ACHN (cell line): ENCODE results near the gene PPP3CB.

Experiments used
- DNase-seq: peaks from one replicate; pipeline ENCODE4 v3.0.0-alpha.2; 2015
- in situ Hi-C: cut with HindIII; loops from 2 replicates; pipeline ENCODE4 v1.10.0; 2017; ENCODE audit warnings: low sequenced_read_pairs, low pct_ligation_motif_present, low pct_unique_long_range_greater_than_20kb

PPP3CB gene

GRCh38 chr10:73495884-73496674 lies at the start of gene PPP3CB:
Gene PPP3CB (minus strand): TSS chr10:73496024. CDS start chr10:73495889, 135 bp downstream.
- peak; percentile 97 for DNase-seq
- in situ Hi-C loops, result no loop called here

DNA sequence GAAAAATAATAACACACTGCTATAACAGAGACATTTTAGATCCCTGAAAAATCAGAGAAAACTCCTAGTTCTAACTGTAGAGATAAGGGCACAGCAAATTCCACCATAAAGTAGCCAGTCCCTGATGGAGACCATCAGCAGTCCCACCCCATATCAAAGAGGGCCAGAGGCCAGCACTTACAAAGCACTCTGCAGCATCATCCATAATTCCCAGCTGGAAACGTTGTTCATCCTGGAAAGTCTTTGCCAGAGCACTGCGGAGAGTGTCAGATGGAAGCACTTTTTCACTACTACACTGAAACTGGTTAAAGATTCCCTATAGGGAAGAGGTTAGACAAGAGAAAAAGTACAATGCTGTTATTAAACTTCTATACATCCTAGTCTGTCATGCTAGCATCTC lies 49.5 kb upstream of the PPP3CB start:
- DNase-seq, result no peak
- in situ Hi-C loops, result no loop called here

GRCh38 chr10:73537709-73538108 lies 41.9 kb upstream of the PPP3CB start:
- no peak for DNase-seq
- in situ Hi-C loops, result no loop called here

- DNase-seq, result no peak
- in situ Hi-C loops, result no loop called here
Observed at GRCh38 chr10:73537288-73537687, 41.5 kb upstream of the PPP3CB start.

- in situ Hi-C loops, result no loop called here
- DNase-seq, result no peak
Observed at GRCh38 chr10:73534857-73535256, 39.0 kb upstream of the PPP3CB start.

DNA sequence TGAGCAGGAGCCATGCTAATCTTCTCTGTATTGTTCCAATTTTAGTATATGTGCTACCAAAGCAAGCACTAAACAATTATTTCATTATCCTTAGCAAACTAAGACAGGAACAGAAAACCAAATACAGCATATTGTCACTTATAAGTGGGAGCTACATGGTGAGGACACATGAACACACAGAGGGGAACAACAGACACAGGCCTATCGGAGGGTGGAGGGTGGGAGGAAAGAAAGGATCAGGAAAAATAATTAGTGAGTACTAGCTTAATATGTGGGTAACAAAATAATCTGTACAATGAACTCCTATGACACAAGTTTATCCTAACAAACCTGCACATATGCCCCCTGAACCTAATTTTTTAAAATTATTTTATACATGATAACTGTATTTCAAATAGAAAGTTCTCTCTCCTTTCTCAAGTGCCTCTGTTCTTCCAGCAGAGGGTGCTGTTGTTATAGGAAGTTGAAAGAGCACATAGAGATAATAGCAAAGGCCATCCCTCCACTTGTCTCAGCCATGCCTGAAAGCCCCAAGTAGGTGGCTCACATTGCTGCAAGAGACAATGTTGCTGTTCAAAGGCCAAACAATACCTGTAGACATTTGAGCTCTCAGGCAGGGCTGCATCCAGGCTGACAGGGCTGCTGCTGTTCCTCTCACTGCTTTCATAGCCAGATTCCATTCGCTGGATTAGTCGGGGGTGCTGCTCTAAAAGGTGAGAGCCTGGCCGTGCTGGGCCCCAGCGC lies 33.4 kb upstream of the PPP3CB start:
- DNase-seq, result peak; percentile 84

GRCh38 chr10:73522263-73522662 lies 26.4 kb upstream of the PPP3CB start:
- in situ Hi-C loops, result no loop called here
- no peak for DNase-seq

More for the DNA sequence above, 33.4 kb upstream of the PPP3CB start:
- in situ Hi-C loops, result no loop called here

DNA sequence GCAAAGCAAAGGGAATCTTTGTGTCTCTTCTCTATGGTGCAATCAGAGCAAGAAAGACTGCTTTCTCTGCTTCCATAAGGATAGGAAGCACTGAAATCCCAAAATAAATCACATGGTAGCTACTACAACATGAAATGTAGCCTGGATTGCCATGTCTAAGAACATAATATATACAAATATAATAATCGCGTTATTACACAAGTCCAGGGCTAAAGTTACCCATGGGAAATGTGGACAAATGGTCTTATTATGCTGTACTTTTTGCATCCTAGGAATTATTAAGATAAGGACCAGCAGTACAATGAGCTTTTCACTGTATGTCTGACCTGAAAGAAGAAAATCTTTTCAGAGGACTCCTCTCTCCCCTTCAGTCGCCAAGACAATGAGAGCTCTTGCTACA lies 23.5 kb upstream of the PPP3CB start:
- in situ Hi-C loops, result no loop called here
- no peak for DNase-seq

DNA sequence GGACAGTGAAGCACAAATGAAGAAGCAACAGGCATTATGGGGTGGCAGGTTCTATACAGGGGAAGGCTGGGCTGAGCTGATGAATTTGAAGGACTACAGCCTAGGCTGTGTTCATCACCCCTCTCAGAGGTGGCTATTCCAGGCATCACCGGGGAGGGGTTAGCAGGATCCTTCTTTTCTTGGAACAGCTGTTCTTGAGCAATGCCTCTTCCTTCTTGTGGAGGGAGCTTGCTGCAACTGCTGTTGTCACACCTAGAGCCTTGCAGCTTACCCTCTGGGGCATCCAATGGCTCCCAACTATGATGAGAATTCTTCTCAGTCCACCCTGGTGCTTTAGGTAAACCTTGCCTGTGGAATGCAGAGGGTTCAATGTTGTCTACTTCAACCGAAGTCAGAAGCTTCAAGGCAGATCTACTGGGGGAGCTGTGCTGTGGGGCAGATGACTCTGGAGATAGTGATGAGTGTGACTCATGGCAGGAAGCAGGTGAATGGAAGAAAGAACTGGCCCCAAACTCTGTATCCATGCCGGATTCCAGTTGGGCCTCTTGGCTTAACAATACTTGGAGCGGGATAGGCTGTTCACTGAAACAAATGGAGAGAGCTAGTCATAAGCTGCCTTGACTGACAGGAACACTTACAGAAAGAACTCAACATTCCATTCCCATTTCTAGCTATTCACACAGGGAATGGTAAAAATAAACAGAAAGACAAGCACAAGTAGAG lies 21.5 kb upstream of the PPP3CB start:
- DNase-seq, result no peak

DNA sequence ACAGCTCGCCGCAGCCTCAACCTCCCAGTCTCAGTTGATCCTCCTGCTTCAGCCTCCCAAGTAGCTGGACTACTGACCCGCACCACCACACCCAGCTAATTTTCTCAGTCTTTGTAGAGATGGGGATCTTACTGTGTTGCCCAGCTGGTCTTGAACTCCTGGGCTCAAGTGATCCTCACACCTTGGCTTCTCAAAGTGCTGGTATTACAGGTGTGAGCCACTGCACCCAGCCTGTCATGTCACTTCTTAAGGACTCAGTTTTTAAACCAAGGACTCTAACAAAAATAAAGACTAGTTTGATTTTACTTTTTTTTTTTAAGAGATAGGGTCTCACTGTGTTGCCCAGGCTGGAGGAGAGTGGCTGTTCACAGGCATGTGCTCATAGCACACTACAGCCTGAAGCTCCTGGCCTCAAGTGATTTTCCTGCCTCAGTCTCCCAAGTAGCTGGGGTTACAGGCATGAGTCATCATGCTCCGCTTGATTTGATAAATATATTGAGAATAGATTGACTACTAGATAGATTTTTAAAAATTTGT lies 16.5 kb upstream of the PPP3CB start:
- no peak for DNase-seq
- in situ Hi-C loops, result no loop called here

More for the DNA sequence above, 21.5 kb upstream of the PPP3CB start:
- in situ Hi-C loops, result no loop called here

DNA sequence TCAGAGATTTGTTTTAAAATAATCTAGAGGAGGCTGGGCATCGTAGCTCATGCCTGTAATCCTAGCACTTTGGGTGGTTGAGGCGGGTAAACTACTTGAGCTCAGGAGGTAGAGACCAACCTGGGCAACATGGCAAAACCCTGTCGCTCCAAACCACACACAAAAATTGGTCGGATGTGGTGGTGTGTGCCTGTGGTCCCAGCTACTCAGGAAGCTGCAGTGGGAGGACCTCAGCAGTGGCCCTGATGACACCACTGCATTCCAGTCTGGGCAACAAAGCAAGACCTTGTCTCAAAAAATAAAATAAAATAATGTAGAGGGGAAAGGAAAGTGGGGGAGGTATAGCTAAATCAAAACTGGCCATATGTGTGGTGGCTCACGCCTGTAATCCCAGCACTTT lies 13.9 kb upstream of the PPP3CB start:
- no peak for DNase-seq
- in situ Hi-C loops, result no loop called here

DNA sequence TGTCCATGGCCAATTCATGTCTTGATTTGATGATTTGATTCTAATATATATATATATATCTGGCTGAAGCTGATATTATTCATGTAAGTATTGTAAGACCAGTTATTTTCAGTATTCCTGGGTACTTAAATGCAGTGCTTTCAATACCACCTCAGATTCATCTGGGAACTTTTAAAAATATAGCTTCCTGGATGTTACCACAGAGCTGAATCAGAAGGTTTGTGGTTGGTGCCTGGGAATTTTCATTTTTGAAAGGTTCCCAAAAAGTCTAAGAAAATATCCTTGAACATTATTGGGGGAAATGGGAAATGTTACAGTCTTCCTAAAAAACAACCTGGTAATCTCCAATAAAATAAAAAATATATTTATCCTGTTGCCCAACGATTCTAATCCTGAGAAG lies 10.7 kb upstream of the PPP3CB start:
- DNase-seq, result no peak
- in situ Hi-C loops, result no loop called here

- in situ Hi-C loops, result no loop called here
- no peak for DNase-seq
Observed at GRCh38 chr10:73506074-73506473, 10.2 kb upstream of the PPP3CB start.

DNA sequence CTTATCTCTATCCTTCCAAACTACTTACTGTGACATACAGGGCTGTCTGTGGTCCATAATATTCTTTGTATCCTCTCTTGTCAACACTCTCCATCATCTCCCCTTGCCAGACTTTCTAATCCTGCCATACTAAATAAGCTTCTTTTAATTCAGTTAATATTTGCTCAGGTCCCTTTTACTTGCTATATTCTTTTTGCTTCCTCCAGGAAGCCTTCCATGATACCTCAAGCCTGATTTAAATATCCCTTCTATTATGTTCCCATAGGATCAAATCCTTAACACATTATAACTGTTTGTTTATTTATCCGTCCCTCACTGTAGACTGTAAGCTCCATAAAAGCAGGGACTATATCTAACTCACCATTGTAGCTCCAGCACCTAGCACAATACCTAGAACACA lies 7.2 kb upstream of the PPP3CB start:
- DNase-seq, result no peak
- in situ Hi-C loops, result no loop called here

GRCh38 chr10:73501651-73502050 lies 5.8 kb upstream of the PPP3CB start:
- DNase-seq, result no peak
- in situ Hi-C loops, result no loop called here

DNA sequence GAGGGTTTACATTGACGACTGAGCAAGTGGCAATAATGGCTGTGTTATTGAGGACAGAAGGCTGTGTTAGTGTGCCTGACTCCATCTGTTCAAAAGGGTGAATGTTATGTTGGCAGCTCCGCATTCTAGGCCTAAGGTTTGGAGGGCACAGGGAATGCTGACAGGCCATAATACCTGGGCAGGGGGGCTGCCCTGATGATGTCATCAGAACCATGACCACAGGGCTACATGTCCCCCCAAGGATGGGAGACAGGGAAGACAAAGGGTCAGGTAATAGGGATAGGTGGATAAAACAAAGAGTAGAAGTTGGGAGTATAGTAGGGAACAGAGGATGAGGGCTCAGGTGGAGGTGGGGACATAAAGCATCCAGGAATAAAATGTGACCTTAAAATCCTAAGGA lies 1.8 kb upstream of the PPP3CB start:
- DNase-seq, result no peak
- in situ Hi-C loops, result no loop called here

DNA sequence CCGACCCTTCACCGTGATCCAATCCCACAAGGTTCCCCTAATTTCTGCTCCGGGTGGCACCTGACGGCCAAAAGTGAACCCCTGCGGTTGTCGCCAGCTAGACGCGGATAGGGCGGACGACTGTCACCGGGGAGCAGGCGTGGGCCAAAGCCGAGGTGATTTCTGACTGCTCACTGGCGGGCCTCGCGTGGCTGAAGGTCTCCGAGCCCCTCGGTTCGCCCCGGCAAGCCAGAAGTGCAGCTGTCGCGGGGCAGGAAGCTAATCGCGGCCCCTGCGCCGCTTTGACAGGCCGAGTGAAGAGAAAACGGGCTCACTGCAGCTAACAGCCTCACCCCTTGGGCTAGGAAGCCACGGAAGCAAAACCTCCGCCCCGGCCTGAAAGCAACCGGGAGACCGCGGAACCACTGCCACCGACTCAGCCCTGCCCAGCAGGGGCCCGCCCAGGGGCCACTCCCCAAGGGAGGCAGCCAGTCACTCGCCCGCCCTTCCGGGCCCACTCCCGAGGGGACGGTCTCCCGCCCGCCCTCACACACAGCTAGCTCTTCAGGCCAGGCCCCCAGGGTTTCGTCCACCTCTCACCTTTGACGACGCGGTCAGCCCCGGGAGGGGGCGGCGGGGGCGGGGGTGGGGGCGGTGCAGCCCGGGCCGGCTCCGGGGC lies 469 bp downstream of the PPP3CB start:
- peak; percentile 95 for DNase-seq
- in situ Hi-C loops, result no loop called here

DNA sequence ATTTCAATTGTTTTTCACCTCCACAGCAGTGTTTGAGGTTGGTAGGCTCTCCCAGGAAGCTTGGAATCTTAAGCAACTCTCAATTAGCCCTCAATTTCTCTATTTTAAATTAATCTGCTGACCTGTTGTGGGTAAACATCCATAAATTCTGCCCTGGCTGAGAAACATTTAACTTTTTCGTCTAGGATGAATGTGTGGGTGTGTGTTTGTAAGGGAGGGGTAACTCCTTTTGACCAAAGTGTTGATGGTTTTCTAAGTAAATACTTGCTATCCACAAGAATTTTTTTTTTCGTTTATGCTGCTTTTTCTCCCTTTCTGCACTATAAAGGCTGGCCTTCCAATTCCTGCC lies 973 bp downstream of the PPP3CB start:
- DNase-seq, result peak; percentile 25
- in situ Hi-C loops, result no loop called here

- no peak for DNase-seq
- in situ Hi-C loops, result no loop called here
Observed at GRCh38 chr10:73494213-73494612, 1.6 kb downstream of the PPP3CB start.
